Neutrophil (primary cell): Measurements from ENCODE around the gene NDUFAB1.
"Not testable (repeated sequence)": the region's sequence is repeated elsewhere in the genome, so short reads cannot be mapped to it uniquely, and the experiment has no call there.

Experiments
- H3K27ac ChIP-seq: fragments of 200-600 bp; sonication (generic); 2 replicates; pipeline ENCODE4 v1.5.1; 2016; ENCODE audit warnings: mild to moderate bottlenecking, moderate library complexity
- H3K27me3 ChIP-seq: fragments of 200-600 bp; sonication (generic); 2 replicates; pipeline ENCODE4 v1.6.0; 2016; ENCODE audit warnings: mild to moderate bottlenecking
- H3K36me3 ChIP-seq: fragments of 200-600 bp; sonication (generic); 2 replicates; pipeline ENCODE4 v1.5.1; 2017
- H3K4me1 ChIP-seq, 2 experiments: fragments of 200-600 bp in 1 of 2; sonication (generic) in 1 of 2; 1 replicate in 1 of 2; 2 replicates in 1 of 2; pipeline versions ENCODE4 v1.5.1 to v1.6.1; 2013 to 2016; ENCODE audit warnings: low read depth in 1 of 2, low read length in 1 of 2, mild to moderate bottlenecking in 1 of 2, moderate library complexity in 1 of 2; ENCODE audit not compliant: control insufficient read depth in 1 of 2, insufficient read depth in 1 of 2
- H3K4me3 ChIP-seq, 2 experiments: fragments of 200-600 bp in 1 of 2; sonication (generic) in 1 of 2; 1 replicate in 1 of 2; 2 replicates in 1 of 2; pipeline ENCODE4 v1.5.1; 2013 to 2016; ENCODE audit warnings: low read depth in 1 of 2, low read length in 1 of 2, mild to moderate bottlenecking in 1 of 2, moderate library complexity in 1 of 2
- H3K9me3 ChIP-seq: fragments of 200-600 bp; sonication (generic); 2 replicates; pipeline ENCODE4 v1.5.1; 2016
- TF ChIP-seq, protein P1 (sequence below): fragments of 200-600 bp; sonication (generic); IDR thresholded peaks from 2 replicates; pipeline ENCODE4 v1.5.1; 2016; ENCODE audit warnings: antibody characterized with exemption

Gene NDUFAB1

GRCh38 chr16:23634461-23635036 lies 38.4 kb upstream of the NDUFAB1 start:
- Histone ChIP-seq H3K27ac (no peak overlapping the region), H3K4me1 (no peaks in the 10 kb centered on the region), H3K27me3 (no peaks in the 10 kb centered on the region), H3K9me3 (no peaks in the 10 kb centered on the region), H3K36me3 (peaks cover 14% of the 10 kb centered on the region), H3K4me3 (no peak overlapping the region)
- TF ChIP-seq, protein P1, sequence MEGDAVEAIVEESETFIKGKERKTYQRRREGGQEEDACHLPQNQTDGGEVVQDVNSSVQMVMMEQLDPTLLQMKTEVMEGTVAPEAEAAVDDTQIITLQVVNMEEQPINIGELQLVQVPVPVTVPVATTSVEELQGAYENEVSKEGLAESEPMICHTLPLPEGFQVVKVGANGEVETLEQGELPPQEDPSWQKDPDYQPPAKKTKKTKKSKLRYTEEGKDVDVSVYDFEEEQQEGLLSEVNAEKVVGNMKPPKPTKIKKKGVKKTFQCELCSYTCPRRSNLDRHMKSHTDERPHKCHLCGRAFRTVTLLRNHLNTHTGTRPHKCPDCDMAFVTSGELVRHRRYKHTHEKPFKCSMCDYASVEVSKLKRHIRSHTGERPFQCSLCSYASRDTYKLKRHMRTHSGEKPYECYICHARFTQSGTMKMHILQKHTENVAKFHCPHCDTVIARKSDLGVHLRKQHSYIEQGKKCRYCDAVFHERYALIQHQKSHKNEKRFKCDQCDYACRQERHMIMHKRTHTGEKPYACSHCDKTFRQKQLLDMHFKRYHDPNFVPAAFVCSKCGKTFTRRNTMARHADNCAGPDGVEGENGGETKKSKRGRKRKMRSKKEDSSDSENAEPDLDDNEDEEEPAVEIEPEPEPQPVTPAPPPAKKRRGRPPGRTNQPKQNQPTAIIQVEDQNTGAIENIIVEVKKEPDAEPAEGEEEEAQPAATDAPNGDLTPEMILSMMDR: no peak

- H3K9me3 ChIP-seq, H3K4me1 ChIP-seq, H3K27ac ChIP-seq, H3K27me3 ChIP-seq, H3K4me3 ChIP-seq: not testable (repeated sequence)
- H3K36me3 ChIP-seq: peaks cover 19% of the 10 kb centered on the region
Measured at GRCh38 chr16:23631874-23632273, 35.8 kb upstream of the NDUFAB1 start.

DNA sequence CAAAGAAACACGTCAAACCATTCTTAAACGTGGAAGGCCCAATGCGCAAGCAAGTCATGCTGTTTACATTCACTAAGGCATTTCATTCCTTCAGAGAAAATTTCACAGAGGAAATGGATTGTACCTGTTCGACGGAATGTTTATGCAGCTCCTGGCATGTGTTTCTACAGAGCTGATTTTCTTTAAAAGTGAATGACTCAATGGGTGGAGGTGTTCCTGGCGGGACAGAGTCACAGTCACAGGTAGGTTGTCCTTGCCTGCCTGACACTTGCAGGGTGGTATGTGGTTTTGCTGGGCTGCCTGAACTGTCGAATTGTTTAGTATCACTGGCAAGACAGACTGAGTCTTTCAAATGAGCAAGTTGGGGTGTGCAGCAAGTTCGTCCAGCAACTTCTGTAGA lies 33.4 kb upstream of the NDUFAB1 start:
- Histone ChIP-seq H3K27me3 (no peaks in the 10 kb centered on the region), H3K9me3 (no peaks in the 10 kb centered on the region), H3K4me1 (no peaks in the 10 kb centered on the region), H3K27ac (no peak overlapping the region), H3K36me3 (peaks cover 25% of the 10 kb centered on the region), H3K4me3 (no peak overlapping the region)
- TF ChIP-seq, protein P1: no peak

DNA sequence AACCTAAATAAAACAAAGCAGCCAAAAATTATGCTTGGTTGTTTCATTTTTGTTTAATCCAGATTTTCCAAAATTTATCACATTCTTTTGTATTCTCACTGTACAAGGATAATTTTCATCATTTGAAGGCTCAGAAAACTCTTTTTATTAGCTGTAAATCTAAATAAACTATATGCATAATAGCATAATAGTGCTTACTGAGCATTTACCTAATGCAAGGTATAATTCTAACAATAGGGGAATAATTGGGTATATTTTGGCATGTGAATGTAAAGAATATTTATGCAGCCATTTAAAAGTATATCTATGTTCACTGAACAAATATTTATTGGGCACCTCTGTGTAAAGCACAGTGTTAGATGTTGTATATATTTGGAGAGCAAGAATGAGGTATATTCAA lies 28.0 kb upstream of the NDUFAB1 start:
- H3K36me3 ChIP-seq: peaks cover 54% of the 10 kb centered on the region
- no peaks in the 10 kb centered on the region for H3K9me3 ChIP-seq
- no peaks in the 10 kb centered on the region for H3K4me1 ChIP-seq
- TF ChIP-seq, protein P1: no peak
- H3K27ac ChIP-seq: no peak overlapping the region
- H3K27me3 ChIP-seq: no peaks in the 10 kb centered on the region
- H3K4me3 ChIP-seq: no peak overlapping the region

GRCh38 chr16:23615805-23616204 lies 19.7 kb upstream of the NDUFAB1 start:
- no peaks in the 10 kb centered on the region for H3K27me3 ChIP-seq
- no peaks in the 10 kb centered on the region for H3K4me1 ChIP-seq
- peaks cover 14% of the 10 kb centered on the region for H3K36me3 ChIP-seq
- no peaks in the 10 kb centered on the region for H3K9me3 ChIP-seq
- no peak overlapping the region for H3K27ac ChIP-seq
- no peak overlapping the region for H3K4me3 ChIP-seq
- TF ChIP-seq, protein P1: no peak

- no peaks in the 10 kb centered on the region for H3K27me3 ChIP-seq
- H3K4me1 ChIP-seq: no peaks in the 10 kb centered on the region
- H3K9me3 ChIP-seq: no peaks in the 10 kb centered on the region
- peaks cover 8% of the 10 kb centered on the region for H3K36me3 ChIP-seq
- TF ChIP-seq, protein P1: no peak
- no peak overlapping the region for H3K27ac ChIP-seq
- H3K4me3 ChIP-seq: no peak overlapping the region
Measured at GRCh38 chr16:23611936-23612335, 15.8 kb upstream of the NDUFAB1 start.

- H3K27ac ChIP-seq, H3K36me3 ChIP-seq, H3K4me3 ChIP-seq, H3K27me3 ChIP-seq, H3K9me3 ChIP-seq, H3K4me1 ChIP-seq: not testable (repeated sequence)
Measured at GRCh38 chr16:23610905-23611304, 14.8 kb upstream of the NDUFAB1 start.
